Stimulated activated CD4-positive, alpha-beta T cell treated with anti-CD3 and anti-CD28 coated beads, Interleukin-15, amount 100 ng/mL, for 24 hours (primary cell): ENCODE measurements around the gene RIPK4.
A peak's percentile ranks its signal among the peaks of the same experiment; 100 is the strongest.

Experiments used
- DNase-seq: peaks from one replicate; pipeline ENCODE4 v3.0.0-alpha.2; 2020

The RIPK4 gene

GRCh38 chr21:41768437-41769042, 1.7 kb upstream of the RIPK4 start:
- peak; percentile 22 for DNase-seq

- peak; percentile 26 for DNase-seq
These were observed 969 bp upstream of the RIPK4 start for GRCh38 chr21:41767606-41768436.

DNA sequence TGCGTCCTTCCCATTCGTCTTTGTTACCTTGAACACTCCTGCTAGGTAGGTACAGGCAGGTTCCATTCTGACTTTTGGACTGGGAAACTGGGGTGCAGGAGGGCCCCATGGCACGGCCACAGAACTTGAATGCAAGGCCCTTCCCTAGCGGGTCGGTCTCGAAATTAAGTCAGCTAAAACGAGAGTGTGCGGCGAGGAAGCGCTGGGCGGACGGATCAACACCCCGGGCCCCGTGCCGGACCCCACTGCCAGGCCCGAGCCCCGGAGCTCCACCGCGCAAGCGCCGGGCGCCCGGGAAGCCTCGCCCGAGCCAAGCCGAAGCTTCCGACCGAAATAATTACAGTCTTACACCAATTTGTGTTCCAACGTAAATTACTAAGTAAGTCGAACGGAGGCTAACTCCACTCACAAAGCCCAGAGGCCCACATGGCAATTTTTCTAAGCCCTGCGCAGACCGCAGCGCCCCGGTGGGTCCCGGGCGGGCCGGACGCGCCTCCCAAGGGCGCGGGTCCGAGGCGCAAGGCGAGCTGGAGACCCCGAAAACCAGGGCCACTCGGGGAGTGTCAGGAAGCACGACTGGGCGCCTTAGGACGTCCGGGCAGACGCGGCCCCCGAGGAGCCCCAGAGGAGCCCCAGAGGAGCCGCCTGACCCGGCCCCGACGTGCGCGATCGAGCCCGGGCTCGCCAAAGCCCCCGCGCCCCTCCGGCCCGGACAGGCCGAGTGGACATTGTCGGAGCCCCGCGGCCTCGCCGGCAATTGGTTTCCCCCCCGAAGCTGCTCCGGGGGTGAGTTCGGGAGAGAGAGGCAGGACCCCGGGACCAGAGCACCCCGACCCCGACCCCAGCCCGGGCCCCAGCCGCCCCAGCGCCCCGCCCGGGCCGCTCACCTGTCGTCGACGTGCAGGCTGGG, 624 bp downstream of the RIPK4 start:
- DNase-seq: no peak

DNA sequence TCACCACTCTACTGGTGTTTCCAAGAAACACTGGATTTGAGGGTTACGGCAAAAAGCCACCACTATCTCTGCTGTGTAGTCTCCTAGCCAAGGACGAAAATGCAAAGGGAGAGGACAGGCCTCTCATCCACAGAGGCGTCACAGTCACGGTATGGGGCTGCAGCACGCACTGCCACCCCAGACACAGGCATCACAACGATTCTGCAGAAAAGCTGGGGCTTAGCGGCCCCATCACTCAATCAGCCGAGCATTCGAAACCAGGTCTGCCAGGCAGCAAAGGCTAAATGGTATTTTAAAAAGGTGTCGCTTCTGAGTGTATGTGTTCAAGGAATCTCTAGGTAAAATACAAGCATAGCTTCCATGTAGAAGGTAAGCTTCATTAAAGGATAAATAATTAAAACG, 1.4 kb downstream of the RIPK4 start:
- DNase-seq: no peak

DNA sequence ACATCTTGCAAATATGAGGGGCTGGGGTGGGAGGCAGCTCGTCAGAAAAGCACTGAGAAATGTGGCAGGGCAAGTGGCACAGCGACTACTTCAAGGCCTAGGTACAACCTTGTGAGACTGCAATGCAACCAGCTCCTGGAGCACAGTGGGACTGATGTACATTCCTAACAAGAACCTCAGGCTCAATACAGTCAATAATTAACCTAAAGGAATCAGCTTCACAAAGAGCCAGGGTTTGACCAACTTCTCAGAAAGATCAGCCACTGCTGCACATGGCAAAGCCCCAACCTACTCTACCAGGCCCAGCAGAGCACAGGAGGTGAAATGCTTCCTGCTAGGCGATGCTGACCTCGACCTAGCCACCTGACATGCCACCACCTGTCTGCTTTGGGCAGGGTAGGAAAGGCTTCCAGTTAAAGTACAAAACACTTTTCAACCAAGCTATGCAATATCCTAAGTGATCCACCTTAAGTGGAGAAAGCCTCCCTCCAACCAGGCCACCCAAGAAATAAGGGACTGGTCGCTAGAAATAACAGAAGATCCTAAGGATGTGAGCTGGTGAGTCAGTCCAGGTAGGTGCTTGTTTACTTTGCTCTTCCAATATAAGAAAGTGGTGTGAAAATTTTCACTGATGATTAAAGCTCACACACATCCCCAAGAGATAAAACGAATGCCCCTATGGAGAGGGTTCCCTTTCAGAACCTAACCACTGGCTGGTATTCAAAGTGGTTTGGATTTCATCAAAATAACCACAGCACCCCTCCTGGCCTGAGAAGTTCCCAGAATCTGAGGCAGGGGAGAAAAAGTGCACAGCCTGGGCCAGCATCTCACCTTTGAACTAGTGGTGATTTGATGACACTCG, 2.1 kb downstream of the RIPK4 start:
- DNase-seq: no peak

- DNase-seq: no peak
These were observed 2.9 kb downstream of the RIPK4 start for GRCh38 chr21:41763996-41764395.

- no peak for DNase-seq
These were observed 3.4 kb downstream of the RIPK4 start for GRCh38 chr21:41763398-41763931.

DNA sequence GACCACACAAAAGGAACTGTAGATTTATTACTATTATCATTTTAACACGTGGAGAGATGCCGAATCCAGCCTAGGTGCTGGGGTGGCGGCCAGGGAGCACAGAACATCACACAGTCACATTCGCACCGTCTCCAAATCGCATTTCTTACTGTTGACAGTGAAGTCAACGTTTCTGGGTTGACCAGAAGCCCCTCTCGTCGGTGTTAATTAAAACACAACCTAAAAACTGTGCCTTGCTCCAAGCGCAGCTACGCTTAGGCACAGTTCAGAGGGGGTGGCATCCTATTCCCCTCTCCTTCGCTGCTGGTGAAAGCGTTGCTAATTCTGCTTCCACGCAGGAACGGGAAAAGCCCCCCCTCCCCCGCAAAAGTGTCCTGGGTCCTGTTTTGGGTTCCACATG, 4.1 kb downstream of the RIPK4 start:
- no peak for DNase-seq

- DNase-seq: no peak
These were observed 4.8 kb downstream of the RIPK4 start for GRCh38 chr21:41761934-41762635.

- DNase-seq: no peak
These were observed 5.5 kb downstream of the RIPK4 start for GRCh38 chr21:41761211-41761933.

GRCh38 chr21:41760411-41760810, 6.4 kb downstream of the RIPK4 start:
- DNase-seq: no peak

GRCh38 chr21:41759926-41760325, 6.9 kb downstream of the RIPK4 start:
- no peak for DNase-seq

DNA sequence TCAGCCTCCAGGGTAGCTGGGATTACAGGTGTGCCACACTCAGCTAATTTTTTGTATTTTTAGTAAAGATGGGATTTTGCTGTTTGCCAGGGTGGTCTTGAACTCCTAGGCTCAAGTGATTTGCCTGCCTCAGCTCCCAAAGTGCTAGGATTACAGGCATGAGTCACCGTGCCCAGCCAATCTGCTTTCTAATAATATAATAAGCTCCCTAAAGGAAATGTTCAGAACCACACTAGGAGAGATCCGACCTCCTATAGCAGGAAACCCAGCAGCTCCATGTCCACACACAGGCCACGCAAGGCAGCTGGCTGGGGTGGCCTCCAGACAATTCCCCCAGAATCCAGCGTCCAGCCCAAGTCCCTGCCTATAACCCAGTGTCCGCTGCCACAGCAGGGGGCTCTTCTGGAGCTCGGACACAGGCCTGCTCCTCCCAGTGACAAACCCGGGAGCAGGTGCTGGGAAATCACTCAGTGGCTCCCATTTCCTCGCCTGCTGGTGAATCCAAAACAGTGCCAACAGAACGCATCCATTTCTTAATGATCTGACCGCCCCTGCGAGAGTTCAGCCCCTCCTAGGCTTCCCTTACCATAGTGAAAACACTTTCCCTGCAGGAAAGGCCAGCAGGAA, 7.5 kb downstream of the RIPK4 start:
- DNase-seq: no peak

GRCh38 chr21:41758550-41758949, 8.3 kb downstream of the RIPK4 start:
- no peak for DNase-seq

- no peak for DNase-seq
These were observed 10.7 kb downstream of the RIPK4 start for GRCh38 chr21:41755934-41756773.

- no peak for DNase-seq
These were observed 11.5 kb downstream of the RIPK4 start for GRCh38 chr21:41755258-41755933.

DNA sequence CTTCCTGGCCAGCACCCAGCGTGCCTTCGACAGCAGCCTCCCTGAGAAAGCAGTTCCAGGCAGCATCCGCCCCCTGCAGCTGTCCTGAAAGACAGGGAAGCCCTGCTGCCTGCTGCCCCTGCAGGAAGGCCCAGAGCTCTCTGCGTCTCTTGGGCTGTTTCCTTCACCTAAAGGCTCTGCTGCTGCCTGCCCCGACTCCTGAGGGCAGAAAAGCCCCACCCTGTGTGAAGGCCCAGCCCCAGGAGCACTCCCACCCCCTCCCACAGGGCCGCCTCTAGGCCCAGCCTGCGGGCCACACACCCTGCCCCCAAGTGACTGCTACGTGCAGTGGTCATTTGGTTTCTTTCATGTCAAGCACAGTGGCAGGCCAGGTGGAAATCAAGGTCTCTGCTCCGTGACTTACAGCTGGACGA, 12.4 kb downstream of the RIPK4 start:
- DNase-seq: no peak

GRCh38 chr21:41753006-41753898, 13.6 kb downstream of the RIPK4 start:
- no peak for DNase-seq
